T follicular helper cell (primary cell): ENCODE measurements around the gene GNG2.

ENCODE experiments used
- DNase-seq: peaks from one replicate; pipeline ENCODE4 v3.0.0-alpha.2; 2020; ENCODE audit warnings: low read depth

The GNG2 gene

GRCh38 chr14:51939755-51940301 lies 79.4 kb downstream of the GNG2 start:
- DNase-seq = no peak

GRCh38 chr14:51942971-51943370 lies 82.6 kb downstream of the GNG2 start:
- DNase-seq = no peak

- DNase-seq = no peak
These were observed 89.6 kb downstream of the GNG2 start for GRCh38 chr14:51950007-51950406.

- DNase-seq = no peak
These were observed 91.2 kb downstream of the GNG2 start for GRCh38 chr14:51951656-51952055.

GRCh38 chr14:51954031-51954430 lies 93.6 kb downstream of the GNG2 start:
- no peak for DNase-seq

- DNase-seq = no peak
These were observed 94.2 kb downstream of the GNG2 start for GRCh38 chr14:51954657-51955056.

GRCh38 chr14:51957950-51958349 lies 97.5 kb downstream of the GNG2 start:
- DNase-seq = no peak

GRCh38 chr14:51959928-51960327 lies 99.5 kb downstream of the GNG2 start:
- DNase-seq = no peak

- no peak for DNase-seq
These were observed 100.5 kb downstream of the GNG2 start for GRCh38 chr14:51960866-51961265.

- DNase-seq = no peak
These were observed 102.3 kb downstream of the GNG2 start for GRCh38 chr14:51962711-51963110.

- no peak for DNase-seq
These were observed 102.9 kb downstream of the GNG2 start for GRCh38 chr14:51963286-51963685.

- no peak for DNase-seq
These were observed 107.1 kb downstream of the GNG2 start for GRCh38 chr14:51967521-51967920.

GRCh38 chr14:51969852-51970540 lies 109.6 kb downstream of the GNG2 start:
- no peak for DNase-seq

GRCh38 chr14:51972566-51972965 lies 112.2 kb downstream of the GNG2 start:
- no peak for DNase-seq

- no peak for DNase-seq
These were observed 116.7 kb downstream of the GNG2 start for GRCh38 chr14:51977075-51977474.

- DNase-seq = no peak
These were observed 118.3 kb downstream of the GNG2 start for GRCh38 chr14:51978681-51979085.

GRCh38 chr14:51979088-51979709 lies 118.8 kb downstream of the GNG2 start:
- peak; percentile 71 for DNase-seq

GRCh38 chr14:51981218-51981854 lies 120.9 kb downstream of the GNG2 start:
- no peak for DNase-seq

GRCh38 chr14:51988221-51988620 lies 127.8 kb downstream of the GNG2 start:
- DNase-seq = no peak

GRCh38 chr14:51989293-51990234 lies 129.2 kb downstream of the GNG2 start, which contains the start of gene RTRAF:
Gene RTRAF, plus strand, starts transcription at chr14:51989546. Its CDS starts 94 bp downstream, at chr14:51989640.
- DNase-seq = peak; percentile 87

- DNase-seq = no peak
These were observed 130.1 kb downstream of the GNG2 start for GRCh38 chr14:51990488-51990887.
